ENCODE results near the gene JPH2.

JPH2 gene

GRCh38 chr20:44073011-44073674, 113.8 kb downstream of the JPH2 start:
- DNase-seq = no peak

DNA sequence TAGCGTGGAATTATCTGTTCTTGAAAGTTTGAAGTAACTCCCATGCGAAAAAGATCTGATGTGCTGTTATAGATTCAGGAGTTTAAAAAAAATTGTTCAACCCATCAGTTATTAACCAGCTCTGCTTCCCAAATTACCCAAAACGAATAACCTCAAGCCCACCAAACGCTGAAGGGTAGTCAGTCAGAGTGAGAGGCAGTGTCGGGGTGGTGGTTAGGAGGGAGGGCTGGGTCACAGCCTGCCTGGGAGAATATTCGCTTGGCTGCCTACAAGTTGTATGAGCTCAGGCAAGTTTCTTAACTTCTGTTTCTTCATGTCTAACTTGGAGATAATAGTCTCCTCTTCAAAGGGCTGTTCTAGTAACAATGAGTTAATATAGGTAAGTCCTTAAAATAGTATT, 114.6 kb downstream of the JPH2 start:
- no peak for DNase-seq

GRCh38 chr20:44071526-44072111, 115.4 kb downstream of the JPH2 start:
- DNase-seq = no peak

- no peak for DNase-seq
These were observed 115.9 kb downstream of the JPH2 start for GRCh38 chr20:44071057-44071456.

DNA sequence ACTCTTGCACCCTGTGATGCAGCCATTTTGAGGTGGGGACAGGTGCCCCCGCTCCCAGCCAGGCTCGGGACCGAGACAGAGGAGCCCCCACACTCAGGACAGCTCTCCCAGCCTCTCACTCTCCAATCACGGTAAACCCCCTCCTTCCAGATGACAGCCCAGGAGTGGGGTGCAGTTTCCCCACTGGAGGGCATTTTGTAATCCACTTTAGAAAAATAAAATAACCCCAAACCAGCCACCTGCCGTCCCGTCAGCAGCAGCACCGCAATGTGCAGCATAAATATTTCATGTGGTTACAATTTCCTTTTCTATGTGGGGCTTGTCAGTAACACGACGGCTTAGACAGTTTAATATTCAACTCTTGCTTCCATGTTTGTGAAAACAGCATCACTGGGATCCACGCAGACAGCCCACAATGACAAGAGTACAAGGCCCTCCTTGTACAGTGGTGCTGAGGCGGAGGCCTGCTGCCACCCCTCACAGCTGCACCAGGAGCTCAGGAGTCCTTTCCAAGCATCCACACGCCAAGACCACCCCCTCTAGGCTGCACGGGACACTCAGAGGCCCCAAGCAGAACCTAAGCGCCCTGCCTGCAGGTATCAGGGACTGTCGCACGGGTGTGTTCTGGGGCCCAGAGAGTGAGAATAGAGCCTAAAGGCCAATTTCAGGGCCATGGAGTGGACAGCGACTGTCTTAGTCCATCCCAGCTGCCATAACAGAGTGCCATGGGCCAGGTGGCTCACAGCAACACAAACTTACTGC, 116.7 kb downstream of the JPH2 start:
- no peak for DNase-seq

- no peak for DNase-seq
These were observed 117.6 kb downstream of the JPH2 start for GRCh38 chr20:44069203-44070011.

DNA sequence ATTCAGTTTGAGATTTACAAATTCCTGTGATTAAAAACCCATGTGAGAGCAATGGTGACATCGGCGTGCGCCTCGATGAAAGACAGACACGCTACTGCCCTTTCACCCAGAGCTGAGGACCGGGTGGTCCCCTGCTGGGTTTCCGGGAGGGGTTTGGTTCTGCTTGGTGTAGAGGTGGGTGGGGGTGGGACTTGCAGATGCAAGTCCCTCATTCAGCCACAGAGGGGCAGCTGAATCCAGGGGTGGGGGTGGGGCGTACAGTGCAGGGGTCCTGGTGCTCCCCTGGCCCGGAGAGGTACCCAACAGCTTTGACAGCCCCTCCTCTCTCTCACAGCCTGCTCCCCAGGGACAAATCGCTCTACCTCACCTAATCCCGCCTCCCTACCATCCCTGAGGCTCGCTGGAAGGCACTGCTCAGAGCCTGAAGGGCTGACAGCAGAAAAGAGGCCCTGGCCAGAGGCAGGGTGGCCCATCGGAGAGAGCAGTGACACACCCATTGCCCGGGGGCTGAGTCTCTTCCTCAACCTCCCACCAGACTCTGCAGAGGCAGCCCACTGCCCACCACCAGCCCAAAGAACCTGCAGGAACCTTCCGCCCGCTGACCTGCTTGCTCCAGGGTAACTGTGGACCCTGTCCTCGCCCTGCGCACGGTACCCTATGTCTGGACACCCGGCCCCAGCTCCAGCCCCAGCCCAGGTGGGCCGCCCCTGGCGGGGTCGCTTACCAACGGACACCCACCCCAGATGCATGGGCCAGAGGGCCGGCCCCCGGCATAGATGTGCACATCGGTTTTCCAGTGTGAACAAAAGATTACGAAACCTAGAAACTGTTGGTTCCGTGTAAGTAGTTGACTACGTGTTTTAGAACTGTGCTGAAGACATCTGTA, 118.4 kb downstream of the JPH2 start:
- no peak for DNase-seq

- DNase-seq = no peak
These were observed 119.3 kb downstream of the JPH2 start for GRCh38 chr20:44067650-44068081.

GRCh38 chr20:44066645-44067606, 120.1 kb downstream of the JPH2 start:
- no peak for DNase-seq

DNA sequence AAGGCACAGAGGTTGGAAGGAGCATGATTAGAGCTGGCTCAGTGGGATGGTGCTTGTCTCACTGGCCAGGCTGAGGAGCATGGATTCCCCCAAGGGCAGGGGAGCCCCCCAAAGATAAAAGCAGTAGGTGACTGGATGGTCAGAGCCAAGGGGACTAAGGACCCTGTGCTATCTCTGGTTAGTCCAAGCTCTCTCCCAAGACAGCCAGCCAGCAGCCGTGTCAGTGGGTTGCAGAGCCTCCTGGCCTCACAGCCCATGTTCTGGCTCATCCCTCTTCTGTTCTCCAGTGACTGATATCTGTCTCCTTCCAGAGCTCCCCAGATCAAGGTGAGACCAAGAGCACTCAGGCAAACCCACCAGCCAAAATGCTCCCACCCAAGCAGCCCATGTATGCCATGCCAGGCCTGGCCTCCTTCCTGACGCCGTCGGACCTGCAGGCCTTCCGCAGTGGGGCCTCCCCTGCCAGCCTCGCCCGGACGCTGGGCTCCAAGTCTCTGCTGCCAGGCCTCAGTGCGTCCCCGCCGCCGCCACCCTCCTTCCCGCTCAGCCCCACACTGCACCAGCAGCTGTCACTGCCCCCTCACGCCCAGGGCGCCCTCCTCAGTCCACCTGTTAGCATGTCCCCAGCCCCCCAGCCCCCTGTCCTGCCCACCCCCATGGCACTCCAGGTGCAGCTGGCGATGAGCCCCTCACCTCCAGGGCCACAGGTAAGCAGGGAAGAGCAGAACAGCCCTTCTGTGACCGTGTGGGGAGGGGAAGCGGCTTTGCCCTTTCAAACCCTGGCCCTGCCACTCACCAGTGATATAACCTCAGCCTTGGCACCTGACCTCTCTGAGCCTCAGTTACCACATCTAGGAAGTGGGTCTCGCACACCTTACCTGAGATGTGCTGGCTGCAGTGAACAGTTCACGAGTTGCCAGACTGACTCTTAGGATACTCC, 121.3 kb downstream of the JPH2 start:
- no peak for DNase-seq

GRCh38 chr20:44064501-44065400, 122.2 kb downstream of the JPH2 start:
- no peak for DNase-seq
